ENCODE measurements around the gene SNUPN.
"Not testable (repeated sequence)": the region's sequence is repeated elsewhere in the genome, so short reads cannot be mapped to it uniquely, and the experiment has no call there.

Gene SNUPN

DNA sequence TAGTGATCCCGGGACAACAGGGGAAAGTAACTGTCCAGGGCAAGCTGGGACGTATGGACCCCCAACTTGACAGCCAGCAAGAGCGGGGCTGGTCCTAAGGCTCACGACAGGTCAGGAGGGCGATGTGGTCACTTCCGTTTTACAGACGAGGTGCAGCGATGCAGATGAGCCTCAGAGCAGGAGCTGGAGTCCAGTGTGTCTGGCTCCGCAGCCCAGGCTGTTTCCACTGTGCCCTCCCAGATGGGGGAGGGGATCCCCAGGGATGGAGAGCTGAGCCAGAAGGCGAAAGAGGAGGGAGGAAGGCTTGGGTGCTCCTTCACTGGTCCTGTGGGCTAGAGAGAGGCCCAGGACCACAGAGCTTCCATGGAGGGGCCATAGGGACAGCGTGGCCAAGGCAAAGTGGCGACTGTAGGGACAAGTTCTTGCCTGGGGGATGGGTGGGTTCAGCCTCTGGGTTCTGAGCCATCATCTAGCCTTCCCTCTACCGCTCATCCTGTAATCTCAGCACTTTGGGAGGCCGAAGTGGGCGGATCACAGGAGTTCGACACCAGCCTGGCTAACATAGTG lies 27.9 kb upstream of the SNUPN start:
- no peak for DNase-seq

DNA sequence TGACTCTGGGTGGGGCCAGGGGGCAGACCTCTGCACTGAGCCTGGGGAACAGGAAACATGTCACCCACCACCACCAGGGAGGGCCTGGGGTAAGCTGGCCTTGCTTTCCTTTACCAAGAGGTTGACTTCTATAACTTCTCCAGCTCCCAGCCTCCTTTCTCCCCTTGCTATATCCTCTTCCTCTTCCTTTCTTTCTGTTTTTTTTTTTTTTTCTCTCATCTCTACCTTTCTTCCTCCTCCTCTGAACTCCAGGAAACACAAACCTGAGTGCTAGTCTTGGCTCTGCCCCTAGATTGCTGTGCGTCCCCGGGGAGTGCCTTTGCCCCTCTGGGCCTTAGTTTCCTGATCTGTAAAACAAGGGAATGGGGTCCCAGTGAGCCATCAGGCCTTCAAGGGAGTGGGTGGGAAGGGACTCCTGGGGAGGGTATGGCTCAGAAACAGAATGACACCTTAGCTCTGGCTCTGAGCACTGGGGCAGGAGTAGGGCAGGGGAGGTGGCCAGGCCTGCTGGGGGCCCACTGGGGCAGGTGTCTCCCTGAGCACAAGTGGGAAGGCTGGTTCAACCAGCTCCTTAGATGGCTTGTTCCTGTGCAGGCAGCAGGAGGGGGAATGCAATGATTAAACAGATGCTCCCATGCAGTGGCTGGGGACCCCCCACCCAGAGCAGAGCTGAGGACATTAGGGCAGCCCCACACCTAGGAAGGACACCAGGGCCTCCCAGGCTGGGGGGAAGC lies 26.5 kb upstream of the SNUPN start:
- DNase-seq = no peak

DNA sequence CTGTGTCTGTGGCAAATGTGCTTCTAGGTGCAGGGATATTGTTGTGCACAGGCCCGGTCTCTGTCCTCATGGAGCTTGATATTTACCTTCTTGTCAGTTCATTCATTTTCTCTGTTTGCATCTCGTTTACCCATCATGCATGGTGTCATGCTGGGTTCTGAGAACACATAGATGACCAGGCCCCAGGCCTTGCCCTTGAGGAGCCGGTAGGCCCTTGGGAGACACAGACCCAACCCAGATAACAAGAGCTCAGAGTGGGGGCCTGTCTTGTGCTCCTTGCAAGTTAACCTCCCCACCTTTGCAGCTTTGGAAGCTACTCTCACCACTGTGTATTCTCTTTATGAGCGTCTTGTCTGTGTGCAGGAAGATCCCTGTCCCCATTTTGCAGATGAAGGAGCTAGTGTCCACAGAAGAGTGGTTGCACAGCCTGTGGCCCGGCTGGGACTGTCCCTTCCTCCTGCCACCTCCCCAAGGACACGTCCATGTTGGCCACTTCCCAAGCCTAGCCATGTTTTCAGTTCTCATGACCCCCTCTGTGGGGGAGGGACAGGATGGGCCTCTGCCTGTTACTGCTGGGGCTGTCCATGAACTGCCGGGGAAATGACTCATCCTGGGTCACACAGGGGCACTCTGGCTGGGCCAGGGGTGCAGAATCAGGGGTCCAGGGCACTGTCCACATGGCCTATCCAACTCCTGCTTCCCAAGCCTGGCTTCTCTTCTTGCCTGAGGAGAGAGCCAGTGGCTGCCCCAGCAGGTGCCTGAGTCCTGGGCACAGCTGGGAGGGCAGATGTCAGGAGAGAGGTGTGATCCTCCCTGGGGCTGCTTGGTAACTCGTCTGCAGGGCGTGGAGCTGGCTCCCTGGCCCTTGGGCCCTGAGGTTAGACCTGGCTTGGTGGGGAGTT lies 25.6 kb upstream of the SNUPN start:
- no peak for DNase-seq

- DNase-seq = no peak
These were observed 24.3 kb upstream of the SNUPN start for GRCh38 chr15:75649848-75650247.

GRCh38 chr15:75649045-75649761 lies 23.7 kb upstream of the SNUPN start:
- no peak for DNase-seq

DNA sequence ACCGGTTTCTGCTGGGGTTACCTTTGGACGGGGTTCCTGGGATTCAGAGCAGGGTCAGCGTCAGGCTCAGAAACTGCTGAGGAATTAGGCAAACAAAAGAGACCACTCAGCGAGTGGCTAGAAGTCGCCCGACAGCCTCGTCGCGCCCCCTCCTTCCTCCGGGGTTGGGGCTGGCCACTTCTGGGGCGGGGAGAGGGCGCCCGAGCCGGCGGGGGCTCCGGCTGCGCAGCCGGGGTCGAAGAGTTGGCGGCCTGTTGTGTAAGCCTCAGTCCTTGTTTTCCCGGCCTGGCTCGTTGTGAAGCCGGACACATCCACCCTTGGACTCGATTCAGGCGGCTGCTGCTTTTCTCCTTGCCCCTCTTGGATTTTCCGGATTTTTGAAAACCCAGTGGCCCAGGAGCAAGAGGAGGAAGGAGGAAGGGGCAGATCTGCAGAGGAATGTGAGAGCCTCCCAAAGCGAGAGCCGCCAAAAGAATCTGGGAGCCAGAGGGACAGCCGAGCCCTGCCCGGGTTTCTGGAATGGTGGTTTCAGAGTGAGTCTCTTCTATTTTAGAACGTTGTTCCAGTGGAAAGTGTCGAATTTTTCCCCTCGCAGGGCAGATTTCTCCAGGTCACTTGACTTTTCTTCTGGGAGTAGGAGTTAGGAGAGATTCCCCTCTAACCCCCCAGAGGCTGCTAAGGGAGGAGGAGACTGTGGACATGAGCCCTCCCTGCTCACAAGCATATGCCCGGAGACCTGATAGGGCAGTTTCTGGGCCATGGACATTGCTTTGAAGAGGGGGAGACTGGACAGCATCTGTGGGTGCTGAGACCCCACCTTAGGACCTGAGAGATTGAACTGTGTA lies 22.9 kb upstream of the SNUPN start:
- DNase-seq = no peak

DNA sequence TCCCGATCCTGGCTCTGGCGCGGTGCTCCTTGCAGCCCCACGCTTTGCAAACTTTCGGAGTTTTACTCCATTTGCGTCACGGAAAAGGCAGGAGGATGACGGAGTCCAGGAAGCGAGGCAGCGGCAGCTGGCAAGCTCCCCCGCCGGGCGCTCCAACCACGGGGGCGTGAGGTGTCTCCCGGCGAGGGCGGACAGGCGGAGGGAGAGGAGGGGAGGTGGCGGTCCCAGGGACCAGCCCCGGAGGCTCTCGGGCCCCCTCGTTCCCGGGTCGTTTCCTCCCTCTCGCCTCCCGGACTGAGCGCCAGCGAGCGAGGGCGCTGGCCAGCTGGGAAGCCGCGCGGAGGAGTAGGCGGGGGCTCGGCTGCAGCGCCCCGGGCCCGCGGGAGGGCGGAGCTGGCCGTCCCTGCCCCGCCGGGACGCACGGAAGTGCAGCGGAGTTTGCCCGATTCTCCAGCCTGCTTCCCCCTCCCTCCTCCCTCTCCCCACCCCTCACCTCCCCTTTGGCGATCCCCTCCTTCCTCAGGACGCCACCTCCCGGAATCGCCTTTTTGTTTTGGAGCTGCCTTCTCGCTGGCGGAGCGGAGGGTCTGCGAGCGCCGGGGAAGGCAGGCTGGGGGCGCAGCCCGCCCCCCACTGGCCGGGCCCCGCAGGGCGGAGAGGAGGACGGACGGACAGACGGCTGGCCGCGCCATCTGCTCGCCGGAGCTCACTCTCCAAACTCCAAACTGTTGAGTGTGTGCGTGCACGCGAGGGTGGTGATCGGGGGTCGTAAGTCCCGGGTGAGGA lies 22.0 kb upstream of the SNUPN start, which contains the start of gene SNX33:
SNX33 (plus strand) TSS at position 543 of the 786 bp plus-strand sequence. CDS start 1,191 bp downstream, outside the sequence.
- peak; percentile 68 to 69 for DNase-seq

DNA sequence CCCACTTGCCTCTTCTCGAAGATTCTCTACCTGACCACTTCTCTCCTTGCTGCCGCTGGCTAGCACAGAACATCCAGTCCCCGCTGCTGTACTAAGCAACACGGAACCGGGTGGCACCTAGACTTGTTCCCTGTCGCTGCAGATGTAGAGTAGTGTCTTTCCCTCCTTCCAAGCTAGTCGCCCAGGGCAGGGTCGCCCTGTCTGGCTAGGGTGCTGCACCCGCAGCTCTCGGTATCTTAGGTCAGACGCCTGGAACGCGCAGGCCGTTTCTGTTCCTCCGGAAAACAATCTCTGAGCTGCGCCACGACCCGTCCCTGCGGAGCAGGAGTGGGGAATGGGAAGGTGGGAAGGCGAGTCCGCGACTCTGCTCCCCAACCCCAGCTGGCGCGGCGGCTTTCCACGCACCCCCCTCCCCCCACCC lies 21.4 kb upstream of the SNUPN start:
- DNase-seq = peak in 1 of 2 donors; percentile 13

DNA sequence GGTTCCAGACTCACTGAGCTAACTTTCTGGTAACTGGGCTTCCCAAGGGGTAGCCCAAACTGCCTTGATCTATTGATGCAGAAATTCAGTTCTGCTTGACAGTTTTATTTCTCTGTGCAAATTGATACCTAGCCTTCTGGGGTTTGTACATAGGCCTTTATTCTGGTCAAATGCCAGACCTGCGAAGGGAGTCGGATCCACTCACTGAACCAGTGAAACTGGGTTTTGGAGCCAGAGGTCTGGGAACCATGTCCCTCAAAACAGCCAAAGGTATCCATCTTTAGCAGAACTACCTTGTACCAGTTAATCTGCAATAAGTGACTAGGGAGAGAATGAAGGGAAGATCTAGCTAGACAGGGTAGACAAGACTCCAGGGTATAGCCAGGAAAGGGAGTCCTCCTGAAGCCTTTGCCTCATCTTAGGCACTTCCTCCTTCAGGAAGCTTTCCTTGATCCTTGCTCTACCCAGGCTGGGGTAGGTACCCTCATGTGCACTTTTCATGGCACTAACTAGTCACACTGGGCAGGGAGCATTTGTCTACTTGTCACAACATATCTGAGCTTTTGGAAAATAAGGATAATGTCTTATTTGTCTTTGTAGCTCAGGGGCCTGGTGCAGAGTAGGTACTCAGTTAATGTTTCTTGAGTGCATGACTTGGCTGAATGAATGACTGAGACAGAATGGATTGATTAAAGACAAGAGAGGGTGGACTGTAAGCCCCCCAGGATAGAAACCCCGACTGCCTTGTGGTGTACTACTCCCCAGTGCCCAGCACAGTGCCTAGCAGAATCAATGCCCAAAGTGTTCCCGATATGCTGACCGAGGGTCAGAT lies 20.8 kb upstream of the SNUPN start:
- DNase-seq = no peak

DNA sequence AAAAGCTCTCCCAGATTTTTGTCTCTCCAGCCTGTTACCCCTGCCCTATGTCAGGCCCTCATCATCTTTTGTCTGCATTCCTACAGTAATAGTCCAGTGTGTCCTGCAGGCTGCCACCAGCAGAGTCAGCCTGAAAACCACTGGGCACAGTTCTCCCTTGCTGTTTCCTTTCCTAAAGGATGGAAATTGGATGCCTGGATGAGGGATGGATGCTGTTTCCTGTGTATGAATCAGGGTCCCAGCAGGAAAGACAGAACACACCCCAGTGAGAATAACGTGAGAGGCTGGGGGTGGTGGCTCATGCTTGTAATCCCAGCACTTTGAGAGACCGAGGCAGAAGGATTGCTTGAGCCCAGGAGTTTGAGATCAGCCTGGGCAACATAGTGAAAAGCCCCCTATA lies 18.9 kb upstream of the SNUPN start:
- no peak for DNase-seq

GRCh38 chr15:75641603-75642002 lies 16.1 kb upstream of the SNUPN start:
- no peak for DNase-seq

GRCh38 chr15:75641179-75641503 lies 15.6 kb upstream of the SNUPN start:
- no peak for DNase-seq

GRCh38 chr15:75640483-75641178 lies 15.1 kb upstream of the SNUPN start:
- peak; percentile 51 to 55 for DNase-seq

DNA sequence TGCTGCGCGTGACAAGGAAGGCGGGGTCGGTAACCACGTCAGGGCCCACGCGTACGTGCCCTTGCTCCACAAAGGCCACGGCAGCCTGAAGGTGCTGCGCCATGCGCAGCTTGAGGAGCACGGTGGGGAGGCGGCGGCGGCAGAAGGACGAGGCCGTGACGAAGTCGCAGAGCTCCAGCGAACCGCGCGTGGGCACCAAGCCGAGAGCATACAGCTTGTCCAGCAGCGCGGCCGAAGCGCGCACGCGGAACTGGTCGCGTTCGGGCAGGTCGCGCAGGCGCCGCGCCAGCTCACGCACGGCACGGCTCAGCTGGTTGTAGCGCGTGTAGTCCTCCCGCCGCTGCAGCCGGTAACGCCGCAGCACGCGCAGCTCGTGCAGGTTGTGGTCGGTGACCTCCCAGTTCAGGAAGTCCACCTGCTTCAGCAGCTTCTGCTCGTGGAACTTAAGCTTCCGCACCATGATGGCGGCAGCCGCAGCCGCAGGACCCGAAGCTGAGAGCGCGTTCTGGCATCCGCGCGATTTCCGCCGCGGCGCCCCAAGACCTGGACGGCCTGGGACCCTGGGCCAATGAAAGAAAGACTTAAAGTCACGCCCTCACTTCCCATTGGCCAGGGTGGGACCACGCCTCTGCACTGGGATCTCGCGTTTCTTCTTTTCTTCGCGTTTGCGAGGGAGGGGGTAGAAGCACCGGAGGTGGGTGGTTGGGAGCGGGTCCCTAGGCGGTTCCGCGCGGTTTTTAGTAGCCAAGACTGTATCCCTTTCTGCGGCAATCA lies 14.4 kb upstream of the SNUPN start, which contains the start of gene IMP3:
IMP3 (minus strand) TSS at position 516 of the 774 bp plus-strand sequence; CDS start at position 460, 56 bp downstream.
- peak; percentile 90 to 91 for DNase-seq

DNA sequence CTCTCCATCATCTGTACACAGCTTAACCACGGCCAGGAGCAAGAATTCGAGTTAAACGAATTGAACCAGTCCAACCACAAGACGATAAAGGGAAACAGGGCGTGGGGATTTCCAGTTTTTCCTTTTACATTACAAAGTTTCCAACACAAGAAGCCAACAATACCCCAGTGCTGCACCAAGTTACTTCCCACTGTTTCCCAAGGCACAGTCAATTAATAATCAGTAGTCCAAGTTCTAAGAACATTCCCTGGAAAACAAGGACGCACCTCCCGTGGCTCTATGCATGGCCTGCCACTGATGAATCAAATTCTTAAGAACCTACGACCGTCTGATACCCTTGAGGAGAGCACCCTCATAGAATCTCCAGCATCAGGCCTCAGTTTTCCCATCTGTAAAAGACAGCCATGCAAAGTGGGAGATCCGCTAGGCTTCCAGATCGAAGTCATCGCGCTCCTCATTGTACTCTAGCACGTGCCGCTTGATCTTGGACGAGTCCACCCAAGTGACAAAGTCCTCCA lies 13.7 kb upstream of the SNUPN start:
- peak; percentile 10 to 13 for DNase-seq

DNA sequence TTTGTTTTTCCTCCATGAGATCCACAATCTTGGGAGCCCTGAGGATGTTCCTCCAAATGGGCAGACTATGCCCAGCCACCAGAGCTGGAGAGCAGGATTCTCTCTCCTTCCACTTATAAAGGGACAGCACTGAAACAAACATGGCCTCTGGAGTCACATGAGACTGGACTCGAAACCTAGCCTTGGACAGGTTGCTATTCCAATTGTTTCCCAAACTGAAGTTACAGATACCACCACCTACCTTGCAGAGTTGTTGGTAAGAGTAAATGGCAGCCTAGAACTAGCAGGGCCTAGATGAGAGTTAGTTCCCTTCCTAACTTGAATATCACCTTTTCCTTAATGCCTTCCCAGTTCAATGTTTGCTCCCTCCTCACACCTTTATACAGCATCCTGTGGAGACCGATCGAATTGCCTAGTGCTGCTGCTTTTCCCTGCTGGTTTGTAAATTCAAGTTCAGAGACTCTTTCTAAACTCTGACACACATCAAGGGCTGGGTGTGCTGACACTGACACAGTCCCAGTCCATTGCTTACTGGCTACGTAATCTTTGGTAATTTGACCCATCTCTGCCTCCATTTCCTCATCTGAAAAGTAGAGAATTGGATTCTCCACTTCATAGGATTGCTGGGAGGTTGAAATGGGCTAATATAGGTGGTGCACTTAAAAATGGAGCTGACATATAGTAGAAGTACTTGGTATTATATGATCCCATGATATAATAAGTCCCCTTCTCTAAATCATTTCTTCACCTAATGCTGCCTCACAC lies 11.9 kb upstream of the SNUPN start:
- no peak for DNase-seq

GRCh38 chr15:75636026-75636425 lies 10.5 kb upstream of the SNUPN start:
- DNase-seq = no peak

- not testable (repeated sequence) for DNase-seq
These were observed 8.4 kb upstream of the SNUPN start for GRCh38 chr15:75633922-75634321.
